Fibroblast of lung (primary cell): ENCODE results near the gene H2AZ2. TPM values are rescaled to one million over a fixed set of nuclear protein-coding genes. Genes with fewer than 3 reads are reported as not detected.

Experiments used
- DNase-seq, 2 donors: peaks; one replicate each; pipeline versions ENCODE4 v3.0.0 to v3.0.0-alpha.2; 2010; ENCODE audit warnings: low read depth in 2 of 2
- H2AFZ ChIP-seq: 2 replicates; pipeline ENCODE4 v1.5.1; 2012; ENCODE audit warnings: low read length, control low read depth, inconsistent platforms
- H3K27ac ChIP-seq: 2 replicates; pipeline ENCODE4 v1.5.1; 2011; ENCODE audit warnings: low read length, control low read depth; ENCODE audit not compliant: insufficient read depth
- H3K27me3 ChIP-seq: 2 replicates; pipeline ENCODE4 v1.5.1; 2011; ENCODE audit warnings: mild to moderate bottlenecking, low read length; ENCODE audit not compliant: control insufficient read depth, insufficient read depth
- H3K36me3 ChIP-seq: 2 replicates; pipeline ENCODE4 v1.5.1; 2011; ENCODE audit warnings: low read length; ENCODE audit not compliant: control insufficient read depth, insufficient read depth
- H3K4me1 ChIP-seq: 2 replicates; pipeline ENCODE4 v1.5.1; 2011; ENCODE audit warnings: low read length; ENCODE audit not compliant: control insufficient read depth, insufficient read depth; ENCODE audit errors: extremely low read depth
- H3K4me2 ChIP-seq: 2 replicates; pipeline ENCODE4 v1.5.1; 2011; ENCODE audit warnings: low read length, control low read depth; ENCODE audit not compliant: insufficient read depth; ENCODE audit errors: extremely low read depth
- H3K4me3 ChIP-seq, 4 experiments: fragments of 200-600 bp in 1 of 4; sonication (generic) in 1 of 4; replicated peaks in 1 of 4; 2 replicates each; pipeline ENCODE4 v1.5.1; 2011 to 2016; ENCODE audit warnings: low read length in 4 of 4, low read depth in 3 of 4, mild to moderate bottlenecking in 3 of 4, control low read depth in 2 of 4, inconsistent platforms in 1 of 4, mixed read lengths in 1 of 4; ENCODE audit not compliant: insufficient read depth in 1 of 4; ENCODE audit errors: control extremely low read depth in 1 of 4
- H3K79me2 ChIP-seq: 2 replicates; pipeline ENCODE4 v1.5.1; 2012; ENCODE audit warnings: mild to moderate bottlenecking, low read length, inconsistent platforms; ENCODE audit not compliant: control insufficient read depth, insufficient read depth
- H3K9ac ChIP-seq: 2 replicates; pipeline ENCODE4 v1.5.1; 2011; ENCODE audit warnings: mild to moderate bottlenecking, low read length, control low read depth; ENCODE audit not compliant: insufficient read depth
- H3K9me3 ChIP-seq: 2 replicates; pipeline ENCODE4 v1.5.1; 2012; ENCODE audit warnings: low read depth, low read length; ENCODE audit not compliant: control insufficient read depth, insufficient read depth
- H4K20me1 ChIP-seq: 2 replicates; pipeline ENCODE4 v1.5.1; 2011; ENCODE audit warnings: low read length; ENCODE audit not compliant: control insufficient read depth, insufficient read depth; ENCODE audit errors: extremely low read depth
- CTCF ChIP-seq, 2 donors: IDR thresholded peaks in 1 of 2; conservative IDR thresholded peaks in 1 of 2; 1 replicate in 1 of 2; 2 replicates in 1 of 2; pipeline ENCODE4 v1.5.1; 2011 to 2012; ENCODE audit warnings: low read length in 2 of 2, control low read depth in 1 of 2, inconsistent platforms in 1 of 2, low read depth in 1 of 2, mild to moderate bottlenecking in 1 of 2
- EZH2 ChIP-seq: IDR thresholded peaks from 2 replicates; pipeline ENCODE4 v1.5.1; 2012; ENCODE audit warnings: low read length, control low read depth, mild to moderate bottlenecking; ENCODE audit errors: missing control alignments
- polyA plus RNA-seq, 2 donors: library from polyadenylated mRNA; depleted of rRNA in 1 of 2; stranded (reverse) in 1 of 2; unstranded in 1 of 2; fragments of >200 nt; gene quantifications; 2 replicates each; pipeline ENCODE4 v1.2.1, GENCODE V29; 2011 to 2012; ENCODE audit warnings: missing spikeins in 1 of 2
- total RNA-seq: library from RNA; depleted of rRNA; stranded (reverse); fragments of >200 nt; gene quantifications from 2 replicates; pipeline ENCODE4 v1.2.1, GENCODE V29; 2014

Gene H2AZ2
- total and polyA plus RNA-seq, 2 donors (not counting 1 experiment from before 2014, with no cell fraction given), result 170 to 230 TPM

- no peak overlapping the region for H3K4me2 ChIP-seq
- no peaks in the 10 kb centered on the region for H3K27me3 ChIP-seq
- no peaks in the 10 kb centered on the region for H3K9me3 ChIP-seq
- no peak overlapping the region for H3K27ac ChIP-seq
- H4K20me1 ChIP-seq, result no peaks in the 10 kb centered on the region
- H3K9ac ChIP-seq, result no peak overlapping the region
- no peak overlapping the region for H3K4me3 ChIP-seq
- H3K4me1 ChIP-seq, result peaks cover 3% of the 10 kb centered on the region
- no peak overlapping the region for H2AFZ ChIP-seq
- no peaks in the 10 kb centered on the region for H3K36me3 ChIP-seq
- peaks cover 4% of the 10 kb centered on the region for H3K79me2 ChIP-seq
- DNase-seq, result peak; percentile 56 to 62
- TF ChIP-seq CTCF (conservative IDR thresholded peaks at IDR 0.05 in 1 of 2, IDR thresholded peaks at IDR 0.05 in 1 of 2; ENCODE audit: low read depth in 1 of 2, low read length in 2 of 2), result peak in 1 of 2 donors; percentile 40
- no peak for TF ChIP-seq EZH2
Observed at GRCh38 chr7:44791278-44792219, 56.3 kb downstream of the H2AZ2 start.

- no peak overlapping the region for H3K9ac ChIP-seq
- no peak overlapping the region for H3K4me2 ChIP-seq
- H3K36me3 ChIP-seq, result no peaks in the 10 kb centered on the region
- H4K20me1 ChIP-seq, result no peaks in the 10 kb centered on the region
- H3K79me2 ChIP-seq, result no peaks in the 10 kb centered on the region
- peaks cover 3% of the 10 kb centered on the region for H3K4me1 ChIP-seq
- H3K9me3 ChIP-seq, result no peaks in the 10 kb centered on the region
- TF ChIP-seq EZH2, result no peak
- TF ChIP-seq CTCF (conservative IDR thresholded peaks at IDR 0.05 in 1 of 2, IDR thresholded peaks at IDR 0.05 in 1 of 2; ENCODE audit: low read depth in 1 of 2, low read length in 2 of 2), result no peak
- no peaks in the 10 kb centered on the region for H3K27me3 ChIP-seq
- H2AFZ ChIP-seq, result no peak overlapping the region
- H3K4me3 ChIP-seq, result no peak overlapping the region
- DNase-seq, result no peak
- H3K27ac ChIP-seq, result no peak overlapping the region
Observed at GRCh38 chr7:44789990-44790389, 57.9 kb downstream of the H2AZ2 start.

- no peak for DNase-seq
- H2AFZ ChIP-seq, result no peak overlapping the region
- no peaks in the 10 kb centered on the region for H3K79me2 ChIP-seq
Observed at GRCh38 chr7:44787762-44788161, 60.1 kb downstream of the H2AZ2 start.

More at GRCh38 chr7:44787762-44788161, 60.1 kb downstream of the H2AZ2 start:
- Histone ChIP-seq H3K4me2 (no peak overlapping the region), H3K4me3 (no peak overlapping the region), H4K20me1 (no peaks in the 10 kb centered on the region), H3K27ac (no peak overlapping the region), H3K9ac (no peak overlapping the region), H3K27me3 (no peaks in the 10 kb centered on the region), H3K36me3 (no peaks in the 10 kb centered on the region), H3K4me1 (no peaks in the 10 kb centered on the region), H3K9me3 (no peaks in the 10 kb centered on the region)
- TF ChIP-seq EZH2 (no peak), CTCF (conservative IDR thresholded peaks at IDR 0.05 in 1 of 2, IDR thresholded peaks at IDR 0.05 in 1 of 2; ENCODE audit: low read depth in 1 of 2, low read length in 2 of 2) (no peak)
